K562 (cell line): ENCODE measurements around the gene VLDLR. TPM values are rescaled to one million over a fixed set of nuclear protein-coding genes. Genes with fewer than 3 reads are reported as not detected.

Source experiments
- ATAC-seq: fragments of 200-7000 bp; cut with Tn5 transposase; 3 replicates; pipeline ENCODE4 v1.9.1; 2020; ENCODE audit warnings: moderate library complexity
- BruUV-seq: library from RNA; stranded (reverse); fragments of 400-500 nt; replicated peaks from 2 replicates; lab custom pipeline; 2021; lab: Mats Ljungman, UMichigan
- CTCF ChIA-PET: fragments of 300-600 bp; formaldehyde crosslinking; extraction: SDS; loops from one replicate; lab custom pipeline; 2021; ENCODE audit warnings: low intra/inter-chr PET ratio; lab: Yijun Ruan, JAX
- POLR2A ChIA-PET: fragments of 300-600, 350-650 bp; sonication (Branson Sonifier 250); formaldehyde crosslinking; extraction: SDS; loops from one replicate; lab custom pipeline; 2021; ENCODE audit warnings: antibody characterized with exemption, inconsistent platforms; lab: Yijun Ruan, JAX
- DNase-seq, 4 experiments: peaks; one replicate each; pipeline versions ENCODE4 v3.0.0 to v3.0.0-alpha.2; 2011 to 2018; ENCODE audit warnings: low spot score in 3 of 4, mixed read lengths in 3 of 4; ENCODE audit errors: extremely low read depth in 1 of 4
- FAIRE-seq: peaks from 2 replicates; lab custom pipeline; 2011; peaks lifted over from hg19 to GRCh38; lab: Jason Lieb, UNC
- H2AFZ ChIP-seq: 2 replicates; pipeline ENCODE4 v1.6.0; 2011; ENCODE audit warnings: low read depth, low read length, control low read depth, inconsistent platforms
- H3K27ac ChIP-seq: fragments of 200-600 bp; 3 replicates; pipeline ENCODE4 v1.8.0; 2011; ENCODE audit warnings: low read depth, mild to moderate bottlenecking, control low read depth, inconsistent platforms, low read length, moderate library complexity, mixed read lengths; ENCODE audit errors: extremely low read depth
- H3K27me3 ChIP-seq, 2 experiments: fragments of 300-600 bp in 1 of 2; 2 replicates in 1 of 2; 3 replicates in 1 of 2; pipeline versions ENCODE4 v1.6.0 to v1.8.0; 2011; ENCODE audit warnings: inconsistent platforms in 2 of 2, low read length in 2 of 2, mild to moderate bottlenecking in 1 of 2, mixed read lengths in 1 of 2, moderate library complexity in 1 of 2; ENCODE audit not compliant: control insufficient read depth in 2 of 2, insufficient read depth in 2 of 2
- H3K36me3 ChIP-seq: fragments of 300-600 bp; 3 replicates; pipeline ENCODE4 v1.8.0; 2011; ENCODE audit warnings: mild to moderate bottlenecking, low read length, inconsistent platforms; ENCODE audit not compliant: control insufficient read depth, insufficient read depth
- H3K4me1 ChIP-seq, 2 experiments: fragments of 200-600 bp in 1 of 2; replicated peaks in 1 of 2; 2 replicates in 1 of 2; 3 replicates in 1 of 2; pipeline versions ENCODE4 v1.5.1 to v1.8.0; 2011; ENCODE audit warnings: inconsistent platforms in 2 of 2, low read length in 2 of 2, mild to moderate bottlenecking in 1 of 2, mixed read lengths in 1 of 2, moderate library complexity in 1 of 2; ENCODE audit not compliant: control insufficient read depth in 2 of 2, insufficient read depth in 2 of 2
- H3K4me2 ChIP-seq: 2 replicates; pipeline ENCODE4 v1.6.1; 2011; ENCODE audit warnings: low read length, control low read depth, inconsistent platforms, mixed read lengths; ENCODE audit not compliant: insufficient read depth
- H3K4me3 ChIP-seq: fragments of 200-600 bp; sonication (generic), shearing (Covaris generic); 2 replicates; pipeline ENCODE4 v1.5.1; 2016; ENCODE audit warnings: control low read depth, inconsistent platforms
- H3K79me2 ChIP-seq: fragments of 200-600 bp; 3 replicates; pipeline ENCODE4 v1.8.0; 2011; ENCODE audit warnings: low read length, inconsistent platforms; ENCODE audit not compliant: control insufficient read depth, insufficient read depth
- H3K9ac ChIP-seq, 2 experiments: 2 replicates each; pipeline versions ENCODE4 v1.6.0 to v1.6.1; 2011; ENCODE audit warnings: low read depth in 2 of 2, low read length in 2 of 2, control low read depth in 1 of 2, inconsistent platforms in 1 of 2, mild to moderate bottlenecking in 1 of 2, mixed read lengths in 1 of 2; ENCODE audit not compliant: insufficient read depth in 1 of 2
- H3K9me1 ChIP-seq: one replicate; pipeline ENCODE4 v1.6.0; 2011; ENCODE audit warnings: inconsistent platforms, mild to moderate bottlenecking, low read length, moderate library complexity; ENCODE audit not compliant: control insufficient read depth, insufficient read depth
- H3K9me3 ChIP-seq: replicated peaks from 2 replicates; pipeline ENCODE4 v1.5.1; 2011; ENCODE audit warnings: low read depth, low read length, inconsistent platforms; ENCODE audit not compliant: control insufficient read depth, insufficient read depth
- H4K20me1 ChIP-seq: replicated peaks from 2 replicates; pipeline ENCODE4 v1.6.1; 2011; ENCODE audit warnings: low read length, inconsistent platforms, mixed read lengths; ENCODE audit not compliant: control insufficient read depth, insufficient read depth
- BCLAF1 ChIP-seq, 2 experiments: fragments of 450-650 bp in 1 of 2; IDR thresholded peaks; 2 replicates each; pipeline ENCODE4 v1.6.1; 2011 to 2017; ENCODE audit warnings: low read depth in 2 of 2, antibody characterized with exemption in 1 of 2, borderline replicate concordance in 1 of 2, low read length in 1 of 2, mild to moderate bottlenecking in 1 of 2, mixed read lengths in 1 of 2; ENCODE audit not compliant: control insufficient read depth in 1 of 2
- CLOCK ChIP-seq: fragments of 250-450 bp; sonication (Bioruptor Pico); IDR thresholded peaks from 2 replicates; pipeline ENCODE4 v1.4.0; 2020; ENCODE audit warnings: mild to moderate bottlenecking, moderate library complexity, borderline replicate concordance
- ETV5 ChIP-seq: sonication (generic); formaldehyde crosslinking; IDR thresholded peaks from 2 replicates; pipeline ENCODE4 v1.4.0; 2020; ENCODE audit warnings: low read depth, mild to moderate bottlenecking, missing genetic modification reagents
- POLR2AphosphoS2 ChIP-seq: IDR thresholded peaks from 2 replicates; pipeline ENCODE4 v1.6.1; 2012; ENCODE audit warnings: low read length, improper control_type of control experiment
- ZNF398 ChIP-seq: fragments of 250-450 bp; sonication (Bioruptor Pico); IDR thresholded peaks from 2 replicates; pipeline ENCODE4 v1.8.0; 2021; ENCODE audit warnings: moderate library complexity, mild to moderate bottlenecking, inconsistent platforms
- ZNF830 ChIP-seq: fragments of 250-450 bp; sonication (Bioruptor Pico); IDR thresholded peaks from 2 replicates; pipeline ENCODE4 v1.5.0; 2021; ENCODE audit warnings: mild to moderate bottlenecking
- ZZZ3 ChIP-seq: fragments of 450-650 bp; IDR thresholded peaks from 2 replicates; pipeline ENCODE4 v1.6.1; 2016; ENCODE audit warnings: antibody characterized with exemption, mild to moderate bottlenecking, moderate library complexity
- WGBS: fragments of 100-300 bp; shearing (Covaris generic); methylation state at CpG from one replicate; pipeline ENCODE4 v1.1.6; 2016; ENCODE audit warnings: low coverage, mixed read lengths; ENCODE audit not compliant: insufficient coverage; ENCODE audit errors: missing lambda C conversion rate; 5-methylcytosine and 5-hydroxymethylcytosine counted together
- in situ Hi-C: fragments of 300-500 bp; cut with MboI; formaldehyde crosslinking; loops from 4 replicates; pipeline ENCODE4 v1.15.0; 2018; ENCODE audit warnings: inconsistent platforms, mixed read lengths
- intact Hi-C: fragments of 100-400 bp; cut with micrococcal nuclease; formaldehyde crosslinking; loops from 2 replicates; pipeline ENCODE4 v1.14.2; 2022
- polyA plus RNA-seq, 8 experiments: library from polyadenylated mRNA; depleted of rRNA in 4 of 8; stranded (reverse) in 5 of 8; unstranded in 3 of 8; fragments of >200 nt; fragmentation: Nextera tagmentation in 2 of 8; fragmentation: Illumina TruSeq in 1 of 8; extraction: Ambion mirVana in 2 of 8; extraction: Trizol in 1 of 8; gene quantifications; 2 replicates each; pipeline versions ENCODE4 v1.2.1 to v1.2.3, GENCODE V29; 2011 to 2014; ENCODE audit warnings: inconsistent platforms in 1 of 8, missing spikeins in 1 of 8
- total RNA-seq, 7 experiments: library from RNA; depleted of rRNA in 6 of 7; stranded (reverse); fragments of >200 nt in 6 of 7; fragmentation: Illumina TruSeq in 2 of 7; extraction: Trizol in 2 of 7; gene quantifications; 2 replicates each; pipeline versions ENCODE4 v1.2.1 to v1.2.3, GENCODE V29; 2011 to 2021; ENCODE audit warnings: low replicate concordance in 1 of 7

Gene VLDLR
- total and polyA plus RNA-seq, 9 of the 15 experiments (the other 6 are each of a cell fraction or from before 2014, with no cell fraction given), result 0.03 to 0.58 (median 0.08) TPM

- DNase-seq (no peak), ATAC-seq (no peak), FAIRE-seq (no peak)
- ChIA-PET CTCF (no interaction called here), POLR2A (no interaction called here)
- Histone ChIP-seq H4K20me1 (no peaks in the 10 kb centered on the region), H3K27ac (no peak overlapping the region), H3K27me3 (no peaks in the 10 kb centered on the region), H2AFZ (no peak overlapping the region), H3K79me2 (no peaks in the 10 kb centered on the region), H3K9me3 (no peaks in the 10 kb centered on the region), H3K9ac (no peak overlapping the region), H3K4me1 (no peaks in the 10 kb centered on the region; a peak in 1 of 5 replicates), H3K9me1 (no peaks in the 10 kb centered on the region), H3K36me3 (no peaks in the 10 kb centered on the region), H3K4me3 (no peak overlapping the region), H3K4me2 (no peak overlapping the region)
- no TSS peak for BruUV-seq
- intact Hi-C loops (no loop called here), in situ Hi-C loops (no loop called here)
- TF ChIP-seq ETV5, result no peak
- TF ChIP-seq ZZZ3, result no peak
- TF ChIP-seq ZNF830 (CRISPR knock-in tag), result no peak
- no peak for TF ChIP-seq ZNF398 (CRISPR knock-in tag)
- TF ChIP-seq POLR2AphosphoS2, result no peak
- no peak for TF ChIP-seq CLOCK (CRISPR knock-in tag)
- TF ChIP-seq BCLAF1 (IDR thresholded peaks at IDR 0.05; ENCODE audit: borderline replicate concordance in 1 of 2, control insufficient read depth in 1 of 2, low read depth in 2 of 2, low read length in 1 of 2), result no peak
- 0% methylated on average over 3 of the region's 3 CpGs for WGBS
Measured at GRCh38 chr9:2574203-2574602, 47.4 kb upstream of the VLDLR start.
